B cell (primary cell): ENCODE measurements around the gene EMID1. TPM values are rescaled to one million over a fixed set of nuclear protein-coding genes. Genes with fewer than 3 reads are reported as not detected.
"Not testable (repeated sequence)": the region's sequence is repeated elsewhere in the genome, so short reads cannot be mapped to it uniquely, and the experiment has no call there.

ENCODE experiments used
- ATAC-seq: fragments of 200-7000 bp; cut with Tn5 transposase; one replicate; pipeline ENCODE4 v1.10.0; 2021; ENCODE audit warnings: low read depth, mild to moderate bottlenecking, moderate number of reproducible peaks, moderate library complexity
- CTCF ChIA-PET: fragments of 350-600 bp; sonication (Branson Sonifier 250); formaldehyde crosslinking; loops from one replicate; lab custom pipeline; 2021; ENCODE audit warnings: antibody characterized with exemption, inconsistent platforms; lab: Charles Lee
- POLR2A ChIA-PET: fragments of 350-600 bp; sonication (Branson Sonifier 250); formaldehyde crosslinking; loops from one replicate; lab custom pipeline; 2021; ENCODE audit warnings: antibody characterized with exemption; lab: Charles Lee
- DNase-seq: peaks from one replicate; pipeline ENCODE4 v3.0.0; 2013
- H2AFZ ChIP-seq: 2 replicates; pipeline ENCODE4 v1.6.1; 2012; ENCODE audit warnings: mild to moderate bottlenecking, low read depth, low read length; ENCODE audit not compliant: insufficient read depth, poor library complexity, severe bottlenecking
- H3K27ac ChIP-seq, 2 donors: 1 replicate in 1 of 2; 2 replicates in 1 of 2; pipeline ENCODE4 v1.5.1; 2012 to 2013; ENCODE audit warnings: low read length in 2 of 2, mild to moderate bottlenecking in 2 of 2, moderate library complexity in 1 of 2
- H3K27me3 ChIP-seq, 4 experiments: fragments of 200-600 bp in 1 of 4; sonication (generic) in 1 of 4; replicated peaks in 1 of 4; 1 replicate in 2 of 4; 2 replicates in 2 of 4; pipeline versions ENCODE4 v1.6.1 to v1.7.0; 2013 to 2016; ENCODE audit warnings: low read length in 3 of 4, mild to moderate bottlenecking in 2 of 4, mixed read lengths in 1 of 4, moderate library complexity in 1 of 4; ENCODE audit not compliant: insufficient read depth in 4 of 4, control insufficient read depth in 3 of 4; ENCODE audit errors: control extremely low read depth in 1 of 4
- H3K36me3 ChIP-seq, 2 experiments: replicated peaks in 1 of 2; 1 replicate in 1 of 2; 2 replicates in 1 of 2; pipeline versions ENCODE4 v1.6.1 to v1.7.1; 2013; ENCODE audit warnings: low read length in 1 of 2; ENCODE audit not compliant: insufficient read depth in 2 of 2, control insufficient read depth in 1 of 2; ENCODE audit errors: control extremely low read depth in 1 of 2, extremely low read depth in 1 of 2
- H3K4me1 ChIP-seq, 2 donors: fragments of 200-600 bp in 1 of 2; sonication (generic) in 1 of 2; 1 replicate in 1 of 2; 2 replicates in 1 of 2; pipeline versions ENCODE4 v1.5.1 to v1.6.1; 2013 to 2017; ENCODE audit warnings: low read length in 2 of 2; ENCODE audit not compliant: control insufficient read depth in 2 of 2, insufficient read depth in 2 of 2
- H3K4me2 ChIP-seq: replicated peaks from 2 replicates; pipeline ENCODE3; 2012; ENCODE audit warnings: mild to moderate bottlenecking, low read depth, low read length; ENCODE audit not compliant: poor library complexity, severe bottlenecking
- H3K4me3 ChIP-seq, 5 experiments: fragments of 200-600 bp in 1 of 5; sonication (generic) in 1 of 5; 1 replicate in 3 of 5; 2 replicates in 2 of 5; pipeline versions ENCODE4 v1.5.1 to v1.7.0; 2011 to 2016; ENCODE audit warnings: low read length in 4 of 5, mild to moderate bottlenecking in 4 of 5, low read depth in 2 of 5, control low read depth in 1 of 5, moderate library complexity in 1 of 5; ENCODE audit not compliant: insufficient read depth in 1 of 5; ENCODE audit errors: control extremely low read depth in 1 of 5, extremely low read depth in 1 of 5
- H3K79me2 ChIP-seq: fragments of 200-600 bp; sonication (generic); one replicate; pipeline ENCODE4 v1.6.0; 2016; ENCODE audit warnings: low read length; ENCODE audit not compliant: control insufficient read depth, insufficient read depth
- H3K9ac ChIP-seq: fragments of 200-600 bp; sonication (generic); 2 replicates; pipeline ENCODE4 v1.6.1; 2017; ENCODE audit warnings: mild to moderate bottlenecking, low read length, moderate library complexity
- H3K9me3 ChIP-seq, 3 donors: one replicate each; pipeline versions ENCODE4 v1.6.1 to v1.7.1; 2013; ENCODE audit warnings: low read length in 2 of 3; ENCODE audit not compliant: control insufficient read depth in 2 of 3, insufficient read depth in 1 of 3; ENCODE audit errors: control extremely low read depth in 1 of 3
- H4K20me1 ChIP-seq: 2 replicates; pipeline ENCODE4 v1.6.0; 2012; ENCODE audit warnings: mild to moderate bottlenecking, low read length; ENCODE audit not compliant: insufficient read depth, control insufficient read depth, poor library complexity, severe bottlenecking
- H3K27ac Mint-ChIP-seq: one replicate; pipeline ENCODE4 v1.8.0; 2021; ENCODE audit warnings: mixed read lengths
- H3K27me3 Mint-ChIP-seq: one replicate; pipeline ENCODE4 v1.8.0; 2021; ENCODE audit warnings: mixed read lengths
- H3K4me1 Mint-ChIP-seq: one replicate; pipeline ENCODE4 v1.8.0; 2021; ENCODE audit warnings: mixed read lengths
- H3K4me3 Mint-ChIP-seq: one replicate; pipeline ENCODE4 v1.8.0; 2021; ENCODE audit warnings: mixed read lengths
- H3K9me3 Mint-ChIP-seq: one replicate; pipeline ENCODE4 v1.8.0; 2022; ENCODE audit warnings: mixed read lengths; ENCODE audit not compliant: insufficient read depth
- EZH2 ChIP-seq: IDR thresholded peaks from 2 replicates; pipeline ENCODE4 v1.6.1; 2012; ENCODE audit warnings: borderline replicate concordance, low read depth, mild to moderate bottlenecking, moderate library complexity, low read length; ENCODE audit not compliant: insufficient read depth, poor library complexity, severe bottlenecking
- WGBS: methylation state at CpG from one replicate; pipeline ENCODE4 v1.1.5; 2013; ENCODE audit warnings: missing lambda C conversion rate; ENCODE audit not compliant: insufficient coverage; 5-methylcytosine and 5-hydroxymethylcytosine counted together
- intact Hi-C: fragments of 100-400 bp; cut with micrococcal nuclease; formaldehyde crosslinking; loops from one replicate; pipeline ENCODE4 v1.10.0; 2022
- polyA plus RNA-seq: library from polyadenylated mRNA; depleted of rRNA; stranded (reverse); fragments of >200 nt; gene quantifications from 2 replicates; pipeline ENCODE4 v1.2.3, GENCODE V29; 2012
- total RNA-seq, 2 donors: library from RNA; stranded (reverse); fragments of 120-200 nt in 1 of 2; gene quantifications; 1 replicate in 1 of 2; 2 replicates in 1 of 2; pipeline versions ENCODE4 v1.2.3 to v1.2.4, GENCODE V29; 2013 to 2022
- TF ChIP-seq, protein P1 (sequence below): fragments of 200-600 bp; IDR thresholded peaks from one replicate; pipeline ENCODE4 v1.8.0; 2022; ENCODE audit warnings: antibody characterized with exemption, mild to moderate bottlenecking

EMID1 gene
- total and polyA plus RNA-seq, 2 donors (not counting 1 experiment from before 2014, with no cell fraction given), result not detected

DNA sequence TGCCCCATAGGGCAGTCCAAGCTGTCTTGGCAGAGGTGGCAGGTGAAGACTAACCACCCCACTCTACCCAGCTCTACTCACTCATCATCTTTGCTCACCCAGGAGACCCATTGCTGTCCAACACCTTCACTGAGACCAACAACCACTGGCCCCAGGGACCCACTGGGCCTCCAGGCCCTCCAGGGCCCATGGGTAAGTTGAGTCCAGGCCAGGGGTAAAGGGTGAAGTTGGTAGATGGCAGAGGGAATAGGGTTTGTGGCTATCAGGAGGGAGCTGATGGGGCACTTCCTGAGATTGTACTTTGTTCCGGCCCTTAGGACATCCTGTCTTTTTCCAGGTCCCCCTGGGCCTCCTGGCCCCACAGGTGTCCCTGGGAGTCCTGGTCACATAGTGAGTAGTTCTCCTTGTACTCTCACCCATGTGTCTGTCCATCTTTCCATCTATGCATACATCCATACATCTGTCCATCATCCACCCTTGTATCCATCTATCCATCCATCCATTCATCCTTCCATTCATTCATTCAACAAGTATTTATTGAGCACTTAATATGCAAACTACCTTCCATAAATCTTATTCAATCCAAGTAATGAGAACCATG, 27.7 kb downstream of the EMID1 start:
- intact Hi-C loops, result no loop called here
- no peak overlapping the region for H3K27ac Mint-ChIP-seq
- CTCF ChIA-PET, result interaction anchor here (0.9 kb wide), 1 partner anchor 12 kb away, joined by 5 read pairs; no protein-coding TSS in a partner anchor

DNA sequence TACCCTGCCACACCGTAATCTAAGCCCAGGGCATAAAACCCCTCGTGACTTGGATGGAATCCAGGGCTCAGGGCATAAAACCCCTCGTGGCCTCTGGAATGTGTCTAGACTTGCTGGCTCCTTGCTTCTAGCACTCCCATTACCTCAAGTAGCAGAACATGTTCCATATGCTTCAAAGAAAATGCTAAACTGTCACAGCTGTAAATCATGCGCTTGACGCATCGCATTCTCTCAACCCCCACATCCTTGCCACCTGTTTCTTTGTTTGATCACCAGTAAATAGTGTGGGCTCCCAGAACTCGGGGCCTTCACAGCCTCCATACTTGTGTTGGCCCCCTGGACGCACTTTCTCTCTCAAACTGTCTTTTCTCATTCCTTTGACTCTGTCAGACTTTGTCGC, 34.8 kb downstream of the EMID1 start:
- H3K4me3 Mint-ChIP-seq, H3K9ac ChIP-seq, ATAC-seq, H3K4me1 Mint-ChIP-seq, H3K4me3 ChIP-seq, H3K79me2 ChIP-seq, H3K27ac Mint-ChIP-seq, POLR2A ChIA-PET, H3K36me3 ChIP-seq, H3K27ac ChIP-seq, DNase-seq, CTCF ChIA-PET, H4K20me1 ChIP-seq, H3K4me1 ChIP-seq, H3K4me2 ChIP-seq, H2AFZ ChIP-seq: not testable (repeated sequence)
- WGBS, result 80% methylated on average over 9 of the region's 9 CpGs
- peaks cover 4 to 31% (median 15%) of the 10 kb centered on the region in 3 donors for H3K9me3 ChIP-seq
- intact Hi-C loops, result loop anchor here (10.0 kb wide), 1 partner anchor 126 kb away; no protein-coding TSS in a partner anchor
- H3K9me3 Mint-ChIP-seq, result peaks cover 12% of the 10 kb centered on the region
- peaks cover 25% of the 10 kb centered on the region for H3K27me3 Mint-ChIP-seq
- peaks cover 0 to 17% (median 3%) of the 10 kb centered on the region in 4 experiments for H3K27me3 ChIP-seq

More for the DNA sequence above, 27.7 kb downstream of the EMID1 start:
- H3K27me3 Mint-ChIP-seq, result peaks cover 10% of the 10 kb centered on the region
- H3K4me1 Mint-ChIP-seq, result no peaks in the 10 kb centered on the region
- POLR2A ChIA-PET, result no interaction called here
- no peak for DNase-seq
- Histone ChIP-seq H3K79me2 (no peaks in the 10 kb centered on the region), H3K4me3 (no peak overlapping the region), H3K27me3 (peaks cover 0 to 9% (median 0%) of the 10 kb centered on the region in 4 experiments), H3K9me3 (peaks cover 0 to 12% (median 0%) of the 10 kb centered on the region in 3 donors), H3K4me2 (no peak overlapping the region), H3K4me1 (no peaks in the 10 kb centered on the region), H3K36me3 (no peaks in the 10 kb centered on the region), H4K20me1 (no peaks in the 10 kb centered on the region), H3K27ac (no peak overlapping the region), H3K9ac (no peak overlapping the region), H2AFZ (no peak overlapping the region)
- TF ChIP-seq, protein P1, sequence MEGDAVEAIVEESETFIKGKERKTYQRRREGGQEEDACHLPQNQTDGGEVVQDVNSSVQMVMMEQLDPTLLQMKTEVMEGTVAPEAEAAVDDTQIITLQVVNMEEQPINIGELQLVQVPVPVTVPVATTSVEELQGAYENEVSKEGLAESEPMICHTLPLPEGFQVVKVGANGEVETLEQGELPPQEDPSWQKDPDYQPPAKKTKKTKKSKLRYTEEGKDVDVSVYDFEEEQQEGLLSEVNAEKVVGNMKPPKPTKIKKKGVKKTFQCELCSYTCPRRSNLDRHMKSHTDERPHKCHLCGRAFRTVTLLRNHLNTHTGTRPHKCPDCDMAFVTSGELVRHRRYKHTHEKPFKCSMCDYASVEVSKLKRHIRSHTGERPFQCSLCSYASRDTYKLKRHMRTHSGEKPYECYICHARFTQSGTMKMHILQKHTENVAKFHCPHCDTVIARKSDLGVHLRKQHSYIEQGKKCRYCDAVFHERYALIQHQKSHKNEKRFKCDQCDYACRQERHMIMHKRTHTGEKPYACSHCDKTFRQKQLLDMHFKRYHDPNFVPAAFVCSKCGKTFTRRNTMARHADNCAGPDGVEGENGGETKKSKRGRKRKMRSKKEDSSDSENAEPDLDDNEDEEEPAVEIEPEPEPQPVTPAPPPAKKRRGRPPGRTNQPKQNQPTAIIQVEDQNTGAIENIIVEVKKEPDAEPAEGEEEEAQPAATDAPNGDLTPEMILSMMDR, result no peak
- TF ChIP-seq EZH2, result no peak
- WGBS, result no CpG with 5 or more reads among the region's 1 CpG
- no peaks in the 10 kb centered on the region for H3K9me3 Mint-ChIP-seq
- no peak overlapping the region for H3K4me3 Mint-ChIP-seq
- no peak for ATAC-seq
